ENCODE measurements around the gene GRM8. TPM values are rescaled to one million over a fixed set of nuclear protein-coding genes. Genes with fewer than 3 reads are reported as not detected.

GRM8 gene
- total and polyA plus RNA-seq, 2 donors, result 0.27 to 0.38 TPM

GRCh38 chr7:127245002-127245401 lies 7.7 kb downstream of the GRM8 start:
- Histone ChIP-seq H3K27ac (ENCODE audit: low read depth in 1 of 2, low read length in 1 of 2) (no peak overlapping the region), H3K27me3 (ENCODE audit: control insufficient read depth in 2 of 2, insufficient read depth in 1 of 2, low read length in 1 of 2) (peaks cover 13 to 37% of the 10 kb centered on the region in 2 donors), H3K9me3 (ENCODE audit: control insufficient read depth in 2 of 2, insufficient read depth in 1 of 2, low read length in 1 of 2) (no peaks in the 10 kb centered on the region), H3K4me1 (ENCODE audit: control insufficient read depth in 2 of 2, insufficient read depth in 2 of 2, low read length in 2 of 2) (no peaks in the 10 kb centered on the region), H3K36me3 (ENCODE audit: control insufficient read depth in 2 of 2, insufficient read depth in 2 of 2, low read length in 1 of 2) (no peaks in the 10 kb centered on the region), H3K4me3 (ENCODE audit: low read length in 2 of 2) (no peak overlapping the region)
- no peak for DNase-seq (ENCODE audit: low read depth in 6 of 9, low spot score in 9 of 9)
- 72% methylated on average over 3 of the region's 3 CpGs for WGBS

DNA sequence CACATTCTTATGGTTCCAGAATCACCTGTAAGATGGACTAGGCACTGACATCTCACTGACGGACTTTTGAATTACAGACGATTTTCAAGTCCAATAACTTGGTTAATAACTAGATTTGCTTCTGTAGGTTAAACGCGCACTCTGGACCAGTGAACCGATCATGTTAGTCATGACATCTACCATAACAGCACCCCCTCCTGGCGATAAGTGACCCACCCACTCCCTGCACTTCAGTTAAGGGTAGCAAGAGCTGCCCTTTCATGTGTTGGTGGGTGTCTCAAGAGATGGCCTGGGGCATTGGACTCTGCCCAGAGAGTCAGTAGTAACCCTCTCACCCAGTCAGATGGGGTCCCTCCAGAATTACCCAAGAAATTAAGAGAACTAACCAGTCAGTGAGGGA lies 12.9 kb downstream of the GRM8 start:
- no peaks in the 10 kb centered on the region for H3K9me3 ChIP-seq (ENCODE audit: control insufficient read depth in 2 of 2, insufficient read depth in 1 of 2, low read length in 1 of 2)
- no peak for DNase-seq (ENCODE audit: low read depth in 6 of 9, low spot score in 9 of 9)
- no peaks in the 10 kb centered on the region for H3K4me1 ChIP-seq (ENCODE audit: control insufficient read depth in 2 of 2, insufficient read depth in 2 of 2, low read length in 2 of 2)
- H3K36me3 ChIP-seq (ENCODE audit: control insufficient read depth in 2 of 2, insufficient read depth in 2 of 2, low read length in 1 of 2), result no peaks in the 10 kb centered on the region
- H3K4me3 ChIP-seq (ENCODE audit: low read length in 2 of 2), result no peak overlapping the region
- H3K27me3 ChIP-seq (ENCODE audit: control insufficient read depth in 2 of 2, insufficient read depth in 1 of 2, low read length in 1 of 2), result peaks cover 0 to 6% of the 10 kb centered on the region in 2 donors
- H3K27ac ChIP-seq (ENCODE audit: low read depth in 1 of 2, low read length in 1 of 2), result no peak overlapping the region
- 78% methylated on average over 6 of the region's 6 CpGs for WGBS

DNA sequence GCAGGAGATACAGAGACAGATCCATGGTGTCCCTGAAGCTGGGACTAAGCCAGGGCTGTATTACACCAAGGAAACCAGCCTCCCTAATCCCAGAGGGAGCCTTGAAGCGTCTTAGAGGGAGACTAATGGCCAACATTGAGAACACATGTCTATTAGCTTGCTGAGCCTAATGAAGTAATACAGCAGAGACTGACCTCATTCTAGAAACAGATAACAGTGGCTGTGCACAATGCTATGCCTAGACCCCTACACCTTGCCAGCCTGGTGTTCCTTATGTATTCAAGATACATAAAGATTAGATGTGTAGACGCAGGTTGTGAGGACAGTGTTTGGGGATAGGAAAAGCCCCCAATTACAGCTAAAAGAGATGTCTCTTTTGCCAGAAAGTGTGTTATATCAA lies 19.1 kb downstream of the GRM8 start:
- Histone ChIP-seq H3K9me3 (ENCODE audit: control insufficient read depth in 2 of 2, insufficient read depth in 1 of 2, low read length in 1 of 2) (no peaks in the 10 kb centered on the region), H3K36me3 (ENCODE audit: control insufficient read depth in 2 of 2, insufficient read depth in 2 of 2, low read length in 1 of 2) (no peaks in the 10 kb centered on the region), H3K4me3 (ENCODE audit: low read length in 2 of 2) (no peak overlapping the region), H3K4me1 (ENCODE audit: control insufficient read depth in 2 of 2, insufficient read depth in 2 of 2, low read length in 2 of 2) (no peaks in the 10 kb centered on the region), H3K27ac (ENCODE audit: low read depth in 1 of 2, low read length in 1 of 2) (no peak overlapping the region), H3K27me3 (ENCODE audit: control insufficient read depth in 2 of 2, insufficient read depth in 1 of 2, low read length in 1 of 2) (no peaks in the 10 kb centered on the region)
- WGBS, result 88% methylated on average over 2 of the region's 2 CpGs
- no peak for DNase-seq (ENCODE audit: low read depth in 6 of 9, low spot score in 9 of 9)

- H3K27ac ChIP-seq (ENCODE audit: low read depth in 1 of 2, low read length in 1 of 2), result no peak overlapping the region
- H3K9me3 ChIP-seq (ENCODE audit: control insufficient read depth in 2 of 2, insufficient read depth in 1 of 2, low read length in 1 of 2), result no peaks in the 10 kb centered on the region
- DNase-seq (ENCODE audit: low read depth in 6 of 9, low spot score in 9 of 9), result no peak
- H3K27me3 ChIP-seq (ENCODE audit: control insufficient read depth in 2 of 2, insufficient read depth in 1 of 2, low read length in 1 of 2), result peaks cover 0 to 4% of the 10 kb centered on the region in 2 donors
- H3K4me1 ChIP-seq (ENCODE audit: control insufficient read depth in 2 of 2, insufficient read depth in 2 of 2, low read length in 2 of 2), result no peaks in the 10 kb centered on the region
- H3K36me3 ChIP-seq (ENCODE audit: control insufficient read depth in 2 of 2, insufficient read depth in 2 of 2, low read length in 1 of 2), result no peaks in the 10 kb centered on the region
- no peak overlapping the region for H3K4me3 ChIP-seq (ENCODE audit: low read length in 2 of 2)
These were observed 21.3 kb downstream of the GRM8 start for GRCh38 chr7:127231415-127231814.

- H3K36me3 ChIP-seq (ENCODE audit: control insufficient read depth in 2 of 2, insufficient read depth in 2 of 2, low read length in 1 of 2), result no peaks in the 10 kb centered on the region
- DNase-seq (ENCODE audit: low read depth in 6 of 9, low spot score in 9 of 9), result no peak
- WGBS, result 97% methylated on average over 3 of the region's 3 CpGs
- peaks cover 0 to 4% of the 10 kb centered on the region in 2 donors for H3K27me3 ChIP-seq (ENCODE audit: control insufficient read depth in 2 of 2, insufficient read depth in 1 of 2, low read length in 1 of 2)
- H3K27ac ChIP-seq (ENCODE audit: low read depth in 1 of 2, low read length in 1 of 2), result no peak overlapping the region
- H3K4me3 ChIP-seq (ENCODE audit: low read length in 2 of 2), result no peak overlapping the region
- no peaks in the 10 kb centered on the region for H3K4me1 ChIP-seq (ENCODE audit: control insufficient read depth in 2 of 2, insufficient read depth in 2 of 2, low read length in 2 of 2)
- H3K9me3 ChIP-seq (ENCODE audit: control insufficient read depth in 2 of 2, insufficient read depth in 1 of 2, low read length in 1 of 2), result no peaks in the 10 kb centered on the region
These were observed 22.4 kb downstream of the GRM8 start for GRCh38 chr7:127230192-127230925.

DNA sequence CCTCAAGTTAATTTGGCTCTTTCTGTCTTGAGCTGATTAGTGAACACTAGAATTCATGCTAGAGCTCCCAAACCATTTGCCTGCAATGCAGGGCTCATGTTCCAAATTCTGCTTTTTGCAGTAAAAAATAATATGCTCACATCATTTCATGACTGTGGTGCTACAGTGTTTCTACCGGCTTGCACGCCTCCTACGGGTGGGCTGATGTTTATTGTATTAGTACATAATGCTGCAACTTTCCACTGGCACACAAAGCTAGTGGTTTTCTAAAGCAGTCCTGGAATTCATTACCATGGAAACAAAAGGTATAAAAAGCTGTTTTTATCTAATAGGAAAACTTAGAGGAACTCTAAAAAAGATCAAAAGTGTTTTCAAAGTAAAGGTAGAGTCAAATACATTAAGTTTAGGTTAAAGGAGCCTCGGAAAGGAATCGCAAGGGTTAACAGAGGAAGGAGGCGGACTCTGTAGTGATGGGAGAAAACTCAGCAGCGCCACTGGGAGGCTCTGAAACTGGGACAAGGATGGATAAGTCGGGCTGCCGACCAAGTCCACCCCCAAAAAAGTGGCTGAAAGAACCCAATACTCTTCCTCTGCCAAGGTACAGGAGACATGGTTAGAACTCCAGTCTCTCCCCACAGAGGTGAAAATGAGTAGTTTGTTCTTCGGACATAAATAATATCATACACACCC lies 25.9 kb downstream of the GRM8 start:
- Histone ChIP-seq H3K27me3 (ENCODE audit: control insufficient read depth in 2 of 2, insufficient read depth in 1 of 2, low read length in 1 of 2) (peaks cover 0 to 4% of the 10 kb centered on the region in 2 donors), H3K36me3 (ENCODE audit: control insufficient read depth in 2 of 2, insufficient read depth in 2 of 2, low read length in 1 of 2) (no peaks in the 10 kb centered on the region), H3K27ac (ENCODE audit: low read depth in 1 of 2, low read length in 1 of 2) (no peak overlapping the region), H3K4me3 (ENCODE audit: low read length in 2 of 2) (no peak overlapping the region), H3K4me1 (ENCODE audit: control insufficient read depth in 2 of 2, insufficient read depth in 2 of 2, low read length in 2 of 2) (no peaks in the 10 kb centered on the region), H3K9me3 (ENCODE audit: control insufficient read depth in 2 of 2, insufficient read depth in 1 of 2, low read length in 1 of 2) (no peaks in the 10 kb centered on the region)
- WGBS, result 41% methylated on average over 10 of the region's 10 CpGs
- no peak for DNase-seq (ENCODE audit: low read depth in 6 of 9, low spot score in 9 of 9)

GRCh38 chr7:127221731-127222130 lies 31.0 kb downstream of the GRM8 start:
- 98% methylated on average over 1 of the region's 1 CpG for WGBS
- H3K9me3 ChIP-seq (ENCODE audit: control insufficient read depth in 2 of 2, insufficient read depth in 1 of 2, low read length in 1 of 2), result no peaks in the 10 kb centered on the region
- H3K36me3 ChIP-seq (ENCODE audit: control insufficient read depth in 2 of 2, insufficient read depth in 2 of 2, low read length in 1 of 2), result no peaks in the 10 kb centered on the region
- no peak for DNase-seq (ENCODE audit: low read depth in 6 of 9, low spot score in 9 of 9)
- H3K27ac ChIP-seq (ENCODE audit: low read depth in 1 of 2, low read length in 1 of 2), result no peak overlapping the region
- no peaks in the 10 kb centered on the region for H3K27me3 ChIP-seq (ENCODE audit: control insufficient read depth in 2 of 2, insufficient read depth in 1 of 2, low read length in 1 of 2)
- H3K4me1 ChIP-seq (ENCODE audit: control insufficient read depth in 2 of 2, insufficient read depth in 2 of 2, low read length in 2 of 2), result no peaks in the 10 kb centered on the region
- no peak overlapping the region for H3K4me3 ChIP-seq (ENCODE audit: low read length in 2 of 2)

GRCh38 chr7:127214956-127215718 lies 37.6 kb downstream of the GRM8 start:
- no peak for DNase-seq (ENCODE audit: low read depth in 6 of 9, low spot score in 9 of 9)
- WGBS, result 79% methylated on average over 4 of the region's 4 CpGs
- H3K9me3 ChIP-seq (ENCODE audit: control insufficient read depth in 2 of 2, insufficient read depth in 1 of 2, low read length in 1 of 2), result no peaks in the 10 kb centered on the region
- no peaks in the 10 kb centered on the region for H3K36me3 ChIP-seq (ENCODE audit: control insufficient read depth in 2 of 2, insufficient read depth in 2 of 2, low read length in 1 of 2)
- no peaks in the 10 kb centered on the region for H3K4me1 ChIP-seq (ENCODE audit: control insufficient read depth in 2 of 2, insufficient read depth in 2 of 2, low read length in 2 of 2)
- H3K27ac ChIP-seq (ENCODE audit: low read depth in 1 of 2, low read length in 1 of 2), result no peak overlapping the region
- H3K27me3 ChIP-seq (ENCODE audit: control insufficient read depth in 2 of 2, insufficient read depth in 1 of 2, low read length in 1 of 2), result no peaks in the 10 kb centered on the region
- H3K4me3 ChIP-seq (ENCODE audit: low read length in 2 of 2), result no peak overlapping the region

GRCh38 chr7:127209886-127210285 lies 42.9 kb downstream of the GRM8 start:
- no peak overlapping the region for H3K27ac ChIP-seq (ENCODE audit: low read depth in 1 of 2, low read length in 1 of 2)
- no peaks in the 10 kb centered on the region for H3K27me3 ChIP-seq (ENCODE audit: control insufficient read depth in 2 of 2, insufficient read depth in 1 of 2, low read length in 1 of 2)
- 82% methylated on average over 2 of the region's 2 CpGs for WGBS
- no peaks in the 10 kb centered on the region for H3K9me3 ChIP-seq (ENCODE audit: control insufficient read depth in 2 of 2, insufficient read depth in 1 of 2, low read length in 1 of 2)
- H3K4me1 ChIP-seq (ENCODE audit: control insufficient read depth in 2 of 2, insufficient read depth in 2 of 2, low read length in 2 of 2), result no peaks in the 10 kb centered on the region
- H3K4me3 ChIP-seq (ENCODE audit: low read length in 2 of 2), result no peak overlapping the region
- DNase-seq (ENCODE audit: low read depth in 6 of 9, low spot score in 9 of 9), result no peak
- H3K36me3 ChIP-seq (ENCODE audit: control insufficient read depth in 2 of 2, insufficient read depth in 2 of 2, low read length in 1 of 2), result no peaks in the 10 kb centered on the region
